H1 (cell line): ENCODE results near the gene AGBL4. TPM values are rescaled to one million over a fixed set of nuclear protein-coding genes. Genes with fewer than 3 reads are reported as not detected.

Experiments
- CTCF ChIA-PET: fragments of 300-600 bp; sonication (Branson Sonifier 250); formaldehyde crosslinking; loops from one replicate; lab custom pipeline; 2021; ENCODE audit not compliant: partially characterized antibody; lab: Charles Lee
- POLR2A ChIA-PET: fragments of 300-600 bp; sonication (Branson Sonifier 250); formaldehyde crosslinking; loops from one replicate; lab custom pipeline; 2021; ENCODE audit warnings: inconsistent platforms; ENCODE audit not compliant: partially characterized antibody; lab: Charles Lee
- DNase-seq, 2 experiments: peaks; one replicate each; pipeline versions ENCODE4 v3.0.0 to v3.0.0-alpha.2; 2010 to 2022; ENCODE audit warnings: low spot score in 2 of 2, low read depth in 1 of 2, mixed read lengths in 1 of 2
- FAIRE-seq: peaks from 2 replicates; lab custom pipeline; 2011; peaks lifted over from hg19 to GRCh38; lab: Jason Lieb, UNC
- H2AFZ ChIP-seq: 2 replicates; pipeline ENCODE4 v1.8.1; 2012; ENCODE audit warnings: low read length, inconsistent platforms
- H2AK5ac ChIP-seq: 2 replicates; pipeline ENCODE4 v1.6.1; 2013; ENCODE audit warnings: low read depth, low read length
- H2BK120ac ChIP-seq: replicated peaks from 2 replicates; pipeline ENCODE3; 2013; ENCODE audit warnings: low read depth, low read length, inconsistent platforms
- H2BK12ac ChIP-seq: 2 replicates; pipeline ENCODE4 v1.6.1; 2013; ENCODE audit warnings: low read depth, low read length
- H2BK15ac ChIP-seq: 2 replicates; pipeline ENCODE4 v1.6.1; 2013; ENCODE audit warnings: low read length
- H2BK20ac ChIP-seq: 2 replicates; pipeline ENCODE4 v1.6.1; 2013; ENCODE audit warnings: low read length
- H2BK5ac ChIP-seq: 2 replicates; pipeline ENCODE4 v1.6.1; 2013; ENCODE audit warnings: low read depth, low read length
- H3K14ac ChIP-seq: 2 replicates; pipeline ENCODE4 v1.6.1; 2013; ENCODE audit warnings: inconsistent platforms; ENCODE audit not compliant: insufficient read length
- H3K18ac ChIP-seq: 2 replicates; pipeline ENCODE4 v1.6.1; 2013; ENCODE audit warnings: low read length; ENCODE audit errors: extremely low read depth
- H3K23ac ChIP-seq: 2 replicates; pipeline ENCODE4 v1.6.1; 2013; ENCODE audit warnings: inconsistent platforms; ENCODE audit not compliant: insufficient read length
- H3K23me2 ChIP-seq: 2 replicates; pipeline ENCODE4 v1.6.1; 2013; ENCODE audit warnings: low read depth, low read length
- H3K27ac ChIP-seq: 2 replicates; pipeline ENCODE4 v1.6.1; 2011; ENCODE audit warnings: low read depth, low read length, inconsistent platforms
- H3K27me3 ChIP-seq, 4 experiments: replicated peaks in 1 of 4; 1 replicate in 1 of 4; 2 replicates in 3 of 4; pipeline versions ENCODE4 v1.6.1 to v1.8.1; 2011 to 2013; ENCODE audit warnings: low read length in 3 of 4, mild to moderate bottlenecking in 3 of 4, inconsistent platforms in 2 of 4, mixed read lengths in 2 of 4, moderate library complexity in 1 of 4; ENCODE audit not compliant: control insufficient read depth in 3 of 4, insufficient read depth in 3 of 4; ENCODE audit errors: extremely low read depth in 1 of 4
- H3K36me3 ChIP-seq, 4 experiments: 2 replicates each; pipeline versions ENCODE4 v1.6.1 to v1.8.1; 2011 to 2013; ENCODE audit warnings: mild to moderate bottlenecking in 4 of 4, low read length in 3 of 4, moderate library complexity in 2 of 4, control low read depth in 1 of 4, inconsistent platforms in 1 of 4; ENCODE audit not compliant: insufficient read depth in 4 of 4, control insufficient read depth in 2 of 4
- H3K4ac ChIP-seq: replicated peaks from 2 replicates; pipeline ENCODE3; 2013; ENCODE audit warnings: low read length, low read depth, mixed read lengths, inconsistent platforms; ENCODE audit not compliant: insufficient read length
- H3K4me1 ChIP-seq, 4 experiments: replicated peaks in 1 of 4; 1 replicate in 1 of 4; 2 replicates in 3 of 4; pipeline versions ENCODE4 v1.6.1 to v1.8.1; 2011 to 2013; ENCODE audit warnings: low read length in 3 of 4, inconsistent platforms in 2 of 4, mixed read lengths in 1 of 4; ENCODE audit not compliant: insufficient read depth in 4 of 4, control insufficient read depth in 3 of 4
- H3K4me2 ChIP-seq, 2 experiments: 2 replicates each; pipeline versions ENCODE4 v1.6.1 to v1.8.1; 2011 to 2013; ENCODE audit warnings: low read depth in 2 of 2, low read length in 2 of 2, control low read depth in 1 of 2, inconsistent platforms in 1 of 2, mild to moderate bottlenecking in 1 of 2; ENCODE audit not compliant: insufficient read depth in 1 of 2
- H3K4me3 ChIP-seq, 4 experiments: fragments of 200-600, 300-600 bp in 1 of 4; sonication (generic), shearing (Covaris generic), sonication (Bioruptor Twin) in 1 of 4; 2 replicates each; pipeline versions ENCODE4 v1.5.1 to v1.8.1; 2011 to 2016; ENCODE audit warnings: low read length in 4 of 4, low read depth in 3 of 4, control low read depth in 2 of 4, inconsistent platforms in 2 of 4, mild to moderate bottlenecking in 2 of 4, mixed read lengths in 1 of 4, moderate library complexity in 1 of 4; ENCODE audit not compliant: insufficient read depth in 2 of 4; ENCODE audit errors: extremely low read depth in 1 of 4
- H3K56ac ChIP-seq: replicated peaks from 2 replicates; pipeline ENCODE3; 2013; ENCODE audit warnings: low read depth, mild to moderate bottlenecking, mixed read lengths, low read length, inconsistent platforms; ENCODE audit not compliant: insufficient read length
- H3K79me1 ChIP-seq: 2 replicates; pipeline ENCODE4 v1.6.1; 2013; ENCODE audit warnings: low read depth, low read length, control low read depth
- H3K79me2 ChIP-seq, 2 experiments: 2 replicates each; pipeline versions ENCODE4 v1.6.1 to v1.8.1; 2012 to 2013; ENCODE audit warnings: low read length in 2 of 2, mild to moderate bottlenecking in 2 of 2, inconsistent platforms in 1 of 2; ENCODE audit not compliant: insufficient read depth in 2 of 2, control insufficient read depth in 1 of 2
- H3K9ac ChIP-seq, 4 experiments: replicated peaks in 1 of 4; 1 replicate in 1 of 4; 2 replicates in 3 of 4; pipeline versions ENCODE4 v1.6.1 to v1.8.1; 2011 to 2013; ENCODE audit warnings: low read depth in 3 of 4, low read length in 3 of 4, control low read depth in 2 of 4, mild to moderate bottlenecking in 2 of 4, moderate library complexity in 2 of 4, inconsistent platforms in 1 of 4; ENCODE audit errors: extremely low read depth in 1 of 4
- H3K9me3 ChIP-seq, 2 experiments: 2 replicates each; pipeline versions ENCODE4 v1.6.1 to v1.8.1; 2012 to 2013; ENCODE audit warnings: mild to moderate bottlenecking in 2 of 2, moderate library complexity in 2 of 2, control low read depth in 1 of 2, inconsistent platforms in 1 of 2, low read depth in 1 of 2, low read length in 1 of 2, mixed read lengths in 1 of 2; ENCODE audit not compliant: insufficient read depth in 2 of 2
- H4K20me1 ChIP-seq, 2 experiments: replicated peaks in 1 of 2; 2 replicates each; pipeline versions ENCODE3 to v1.8.1; 2011 to 2013; ENCODE audit warnings: inconsistent platforms in 2 of 2, low read length in 2 of 2, mild to moderate bottlenecking in 1 of 2; ENCODE audit not compliant: insufficient read depth in 2 of 2, control insufficient read depth in 1 of 2
- H4K5ac ChIP-seq: 2 replicates; pipeline ENCODE4 v1.6.1; 2013; ENCODE audit warnings: low read length, low read depth, mixed read lengths, inconsistent platforms; ENCODE audit not compliant: insufficient read length
- H4K8ac ChIP-seq: 2 replicates; pipeline ENCODE4 v1.8.0; 2013; ENCODE audit warnings: mild to moderate bottlenecking, moderate library complexity, low read length, inconsistent platforms; ENCODE audit not compliant: insufficient read depth; ENCODE audit errors: extremely low read depth
- H4K91ac ChIP-seq: replicated peaks from 2 replicates; pipeline ENCODE3; 2013; ENCODE audit warnings: low read length, mixed read lengths, inconsistent platforms; ENCODE audit not compliant: insufficient read length
- TBP ChIP-seq: IDR thresholded peaks from 2 replicates; pipeline ENCODE4 v1.6.1; 2011; ENCODE audit warnings: low read depth, low read length, improper control_type of control experiment
- WGBS, 2 experiments: shearing (Covaris generic) in 1 of 2; methylation state at CpG; one replicate each; pipeline versions ENCODE4 v1.1.6 to v1.1.7; 2013 to 2015; ENCODE audit warnings: low lambda C conversion rate in 2 of 2, mixed read lengths in 2 of 2, inconsistent platforms in 1 of 2, low coverage in 1 of 2, missing lambda C conversion rate in 1 of 2; ENCODE audit not compliant: insufficient replicate concordance in 2 of 2, insufficient coverage in 1 of 2, insufficient read length in 1 of 2; ENCODE audit errors: extremely low coverage in 1 of 2, missing lambda C conversion rate in 1 of 2; 5-methylcytosine and 5-hydroxymethylcytosine counted together
- polyA plus RNA-seq, 7 experiments: library from polyadenylated mRNA; depleted of rRNA in 3 of 7; stranded (reverse) in 5 of 7; unstranded in 2 of 7; fragments of >200 nt in 5 of 7; fragments of 200-250 nt in 2 of 7; gene quantifications; 1 replicate in 5 of 7; 2 replicates in 1 of 7; 4 replicates in 1 of 7; pipeline versions ENCODE4 v1.2.1 to v1.2.3, GENCODE V29; 2011 to 2013; ENCODE audit warnings: missing spikeins in 2 of 7, mixed read lengths in 2 of 7
- total RNA-seq: library from RNA; stranded (reverse); fragmentation: NEBNext Ultra II Directional; extraction: Animal tissue kit (Norgen Biotek cat#: 25700); gene quantifications from 2 replicates; pipeline ENCODE4 v1.2.1, GENCODE V29; 2021

Gene AGBL4
- total and polyA plus RNA-seq, 2 of the 8 experiments (the other 6 are each of a cell fraction or from before 2014, with no cell fraction given): 0.41 to 0.45 TPM

DNA sequence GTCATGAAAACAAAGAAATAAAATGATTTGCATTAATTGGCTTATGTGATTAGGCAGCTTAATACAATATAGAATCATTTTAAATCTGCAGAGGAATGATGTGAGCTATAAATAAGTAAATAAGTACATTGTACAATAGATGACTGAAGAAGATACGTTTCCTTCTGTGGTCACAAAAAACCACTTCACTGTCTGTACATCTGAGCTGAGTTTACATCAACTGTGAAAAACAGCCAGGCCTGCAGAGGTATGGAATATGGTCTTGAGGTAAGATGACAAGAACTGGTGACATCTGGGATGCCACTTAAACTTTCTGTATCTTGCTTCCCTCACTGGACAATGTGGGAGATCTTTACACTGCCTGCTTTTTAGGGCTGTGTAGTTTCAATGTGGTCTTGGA is 1117.0 kb downstream of the AGBL4 start:
- CTCF ChIA-PET: interaction anchor here (0.7 kb wide), 1 partner anchor 334 kb away, joined by 3 read pairs; no protein-coding TSS in a partner anchor
- Histone ChIP-seq H3K9ac (no peak overlapping the region), H2BK5ac (no peak overlapping the region), H3K23ac (no peak overlapping the region), H2BK120ac (no peak overlapping the region), H4K91ac (no peak overlapping the region), H3K27ac (no peak overlapping the region), H3K4me3 (no peak overlapping the region), H2AK5ac (no peak overlapping the region), H3K4me2 (no peak overlapping the region), H2AFZ (no peak overlapping the region), H3K23me2 (no peaks in the 10 kb centered on the region; the same call in 1 of the 2 replicates), H3K4me1 (no peaks in the 10 kb centered on the region), H3K56ac (no peak overlapping the region), H4K5ac (no peak overlapping the region), H3K4ac (no peak overlapping the region), H3K79me2 (no peaks in the 10 kb centered on the region), H3K27me3 (no peaks in the 10 kb centered on the region), H2BK20ac (no peak overlapping the region), H2BK12ac (no peak overlapping the region), H3K9me3 (no peaks in the 10 kb centered on the region), H3K14ac (no peak overlapping the region), H3K18ac (no peak overlapping the region), H3K36me3 (no peaks in the 10 kb centered on the region), H4K20me1 (no peaks in the 10 kb centered on the region), H3K79me1 (no peaks in the 10 kb centered on the region), H4K8ac (no peak overlapping the region), H2BK15ac (no peak overlapping the region)
- WGBS, 2 experiments: 93% methylated on average over 1 of the region's 1 CpG; no CpG with 5 or more reads in 1 of the 2 experiments
- FAIRE-seq (no peak), DNase-seq (no peak)
- POLR2A ChIA-PET: no interaction called here
- TF ChIP-seq TBP: no peak
